Measurements from ENCODE around the gene ERBB2.
A peak's percentile ranks its signal among the peaks of the same experiment; 100 is the strongest.

Gene ERBB2

GRCh38 chr17:39699818-39700147, at the start of gene ERBB2:
TSS of gene ERBB2 (plus strand) at chr17:39700064. CDS start at chr17:39700239, 175 bp downstream.
- no peak for DNase-seq

- DNase-seq = no peak
Observed at GRCh38 chr17:39650121-39650579, 49.7 kb upstream of the ERBB2 start.

- DNase-seq = no peak
Observed at GRCh38 chr17:39651923-39652586, 47.8 kb upstream of the ERBB2 start.

GRCh38 chr17:39652587-39653315, 47.1 kb upstream of the ERBB2 start:
- no peak for DNase-seq

GRCh38 chr17:39653316-39653661, 46.6 kb upstream of the ERBB2 start:
- DNase-seq = no peak

- DNase-seq = peak; percentile 90
Observed at GRCh38 chr17:39653662-39654331, 46.1 kb upstream of the ERBB2 start.

- no peak for DNase-seq
Observed at GRCh38 chr17:39655105-39655504, 44.8 kb upstream of the ERBB2 start.

GRCh38 chr17:39658346-39658745, 41.5 kb upstream of the ERBB2 start:
- no peak for DNase-seq

- DNase-seq = no peak
Observed at GRCh38 chr17:39658760-39659159, 41.1 kb upstream of the ERBB2 start.

GRCh38 chr17:39659279-39660010, 40.4 kb upstream of the ERBB2 start:
- no peak for DNase-seq

GRCh38 chr17:39660011-39660360, 39.9 kb upstream of the ERBB2 start:
- no peak for DNase-seq

GRCh38 chr17:39660397-39661385, 39.2 kb upstream of the ERBB2 start:
- no peak for DNase-seq

GRCh38 chr17:39661744-39662541, 37.9 kb upstream of the ERBB2 start:
- no peak for DNase-seq

GRCh38 chr17:39662551-39663339, 37.1 kb upstream of the ERBB2 start:
- DNase-seq = no peak

- no peak for DNase-seq
Observed at GRCh38 chr17:39663340-39663687, 36.5 kb upstream of the ERBB2 start.

- DNase-seq = no peak
Observed at GRCh38 chr17:39663688-39664580, 35.9 kb upstream of the ERBB2 start.

GRCh38 chr17:39664581-39665561, 35.0 kb upstream of the ERBB2 start, which contains the start of gene TCAP:
TSS of gene TCAP (plus strand) at chr17:39665349. CDS start at chr17:39665360, 11 bp downstream.
- DNase-seq = no peak

- DNase-seq = no peak
Observed at GRCh38 chr17:39665642-39666224, 34.1 kb upstream of the ERBB2 start.
